Left cardiac atrium (tissue), 4 donors: ENCODE measurements around the gene OXCT1. TPM values are rescaled to one million over a fixed set of nuclear protein-coding genes. Genes with fewer than 3 reads are reported as not detected.

Source experiments
- ATAC-seq, 2 donors: fragments of 200-7000 bp; cut with Tn5 transposase; one replicate each; pipeline ENCODE4 v1.9.1; 2020; ENCODE audit warnings: mild to moderate bottlenecking in 2 of 2, moderate library complexity in 2 of 2
- DNase-seq: peaks from one replicate; pipeline ENCODE4 v3.0.0-alpha.2; 2020
- intact Hi-C, 2 donors: fragments of 100-400 bp; cut with DNase I; formaldehyde crosslinking; loops; one replicate each; pipeline versions ENCODE4 v1.14.1 to v1.15.1; 2022 to 2023
- total RNA-seq, 2 donors: library from RNA; stranded (reverse); fragmentation: NEBNext Ultra II Directional; extraction: Animal tissue kit (Norgen Biotek cat#: 25700); gene quantifications; one replicate each; pipeline ENCODE4 v1.2.1, GENCODE V29; 2021
- donor health status: DM: no; HTN: yes; CAD: no.
- donor health status: DM: no; HTN: yes; CAD: no; lungs with severe emphysema.
- donor health status: DM: yes; HTN: yes; CAD: no.
- donor health status: Dilated cardiomyopathy.

The OXCT1 gene
- total RNA-seq, 2 donors from 2014 or later = 80.2 to 116 TPM

GRCh38 chr5:41795125-41795524 is 75.1 kb downstream of the OXCT1 start:
- DNase-seq (no peak), ATAC-seq (peak in 1 of 2 donors; percentile 11)
- intact Hi-C loops = no loop called here

- DNase-seq = peak; percentile 20
- peak; percentile 84 to 98 for ATAC-seq
- intact Hi-C loops = no loop called here
These were observed 75.8 kb downstream of the OXCT1 start for GRCh38 chr5:41794471-41794870.

- no peak for ATAC-seq
- intact Hi-C loops = no loop called here
- no peak for DNase-seq
These were observed 77.0 kb downstream of the OXCT1 start for GRCh38 chr5:41793141-41793770.

DNA sequence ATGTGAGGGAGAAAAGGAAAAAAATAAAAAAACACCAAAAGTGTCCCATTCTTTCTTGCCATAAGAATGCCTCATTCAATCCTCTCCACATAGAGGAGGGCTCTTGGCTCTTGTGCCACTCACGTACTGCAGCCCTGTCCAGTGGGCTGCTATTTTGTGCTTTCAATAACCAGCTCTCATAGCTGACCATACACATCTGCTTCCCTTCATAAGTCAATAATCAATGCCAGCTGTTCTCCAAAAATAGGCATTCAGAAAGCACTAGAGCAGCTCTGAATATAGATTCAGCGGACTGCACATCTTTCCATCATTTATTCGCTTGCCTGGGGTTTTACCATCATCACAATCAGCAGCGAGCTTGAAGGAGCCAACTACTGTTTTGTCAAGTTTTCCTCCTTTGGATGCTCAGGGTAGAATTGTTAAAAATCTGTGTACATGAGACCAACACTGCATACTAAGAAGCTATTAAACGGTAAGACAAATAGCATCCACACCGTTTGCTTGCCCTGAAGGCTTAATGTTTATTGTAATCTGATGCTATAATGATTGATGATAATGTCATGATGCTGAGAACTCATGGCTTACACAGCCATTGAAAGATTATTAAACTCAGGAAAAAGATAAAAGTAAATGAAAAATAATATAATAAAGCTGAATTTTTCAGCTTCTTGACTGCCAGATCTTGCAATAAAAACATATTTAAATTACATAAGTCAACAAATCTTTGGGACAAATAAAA is 80.0 kb downstream of the OXCT1 start:
- intact Hi-C loops = no loop called here
- DNase-seq = no peak
- ATAC-seq = no peak

GRCh38 chr5:41789434-41789833 is 80.8 kb downstream of the OXCT1 start:
- ATAC-seq = no peak
- DNase-seq = no peak
- intact Hi-C loops = no loop called here

DNA sequence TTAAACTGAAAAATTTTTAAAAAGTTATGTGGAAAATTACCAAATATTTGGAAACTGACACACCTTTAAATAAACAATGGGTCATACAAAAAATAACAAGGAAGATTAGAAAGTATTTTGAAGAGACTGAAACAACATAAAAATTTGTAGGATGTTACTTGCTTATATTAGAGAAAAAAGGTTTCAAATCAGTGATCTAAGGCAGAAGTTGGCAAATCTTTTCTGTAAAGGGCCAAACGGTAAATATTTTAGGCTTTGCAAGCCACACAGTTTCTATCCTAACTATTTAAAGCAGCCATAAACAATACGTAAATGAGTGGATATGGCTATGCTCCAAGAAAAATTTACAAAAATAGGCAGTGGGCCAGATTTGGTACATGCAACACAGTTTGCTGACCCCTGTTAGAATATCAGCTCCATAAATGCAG is 81.3 kb downstream of the OXCT1 start:
- DNase-seq (no peak), ATAC-seq (peak in 1 of 2 donors; percentile 41)
- intact Hi-C loops = no loop called here

- intact Hi-C loops = no loop called here
- ATAC-seq (no peak), DNase-seq (no peak)
These were observed 83.0 kb downstream of the OXCT1 start for GRCh38 chr5:41787265-41787664.

DNA sequence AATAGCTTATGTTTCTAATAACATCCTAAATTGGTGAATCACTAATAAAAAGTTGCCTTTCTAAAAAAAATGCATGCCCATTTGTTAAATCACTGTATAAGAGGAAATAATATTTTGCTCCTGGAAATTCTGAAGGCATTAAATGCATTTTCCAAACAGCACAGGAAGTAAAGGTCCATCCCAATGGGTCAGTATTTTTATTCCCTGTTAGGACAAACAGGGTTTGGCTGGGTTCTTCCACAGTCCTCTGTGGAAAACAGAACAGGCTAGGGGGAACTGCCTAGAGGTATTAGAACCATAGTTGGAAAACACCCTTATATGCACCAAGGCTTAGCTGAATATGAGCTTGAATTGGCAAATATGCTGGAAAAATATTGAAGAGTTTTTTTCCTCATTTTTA is 85.2 kb downstream of the OXCT1 start:
- intact Hi-C loops = no loop called here
- no peak for ATAC-seq
- DNase-seq = no peak

DNA sequence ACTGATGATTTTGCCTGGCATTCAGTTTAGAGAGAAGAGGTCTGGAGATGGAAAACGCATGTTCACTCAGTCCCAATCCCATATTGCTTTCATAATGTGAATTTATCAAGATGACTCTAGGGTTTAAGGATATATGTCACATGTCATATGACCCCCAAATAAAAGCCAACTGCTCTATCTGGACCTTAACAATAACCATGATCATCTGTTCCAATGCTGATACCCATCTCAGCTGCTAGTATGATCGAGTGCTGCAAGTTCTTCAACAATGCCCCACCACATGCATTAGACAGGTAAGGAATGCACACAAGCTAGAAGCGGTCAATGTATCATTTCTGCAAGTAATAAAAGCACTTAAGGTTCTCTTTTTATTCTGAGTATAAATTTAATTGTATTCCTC is 91.8 kb downstream of the OXCT1 start:
- intact Hi-C loops = no loop called here
- ATAC-seq = no peak
- no peak for DNase-seq

DNA sequence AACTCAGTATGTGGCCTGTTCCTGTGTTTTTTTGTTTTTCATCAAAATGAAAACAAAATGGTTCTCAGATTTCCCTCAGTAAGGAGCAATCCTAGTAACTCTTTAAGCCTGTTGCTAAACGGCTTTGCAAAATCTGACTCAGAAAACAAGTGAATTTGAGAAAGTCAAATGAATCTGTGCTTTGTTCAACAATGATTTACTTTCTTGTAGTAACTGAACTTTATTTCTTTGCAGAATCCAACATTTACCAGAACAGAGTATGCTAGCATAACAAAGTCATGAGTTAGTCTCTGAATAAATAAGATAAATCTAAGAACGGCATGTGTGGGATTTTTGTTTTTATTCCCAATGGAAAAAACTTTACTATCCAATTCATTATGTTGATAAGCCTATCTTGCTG is 93.8 kb downstream of the OXCT1 start:
- DNase-seq (no peak), ATAC-seq (peak in 1 of 2 donors; percentile 84)

DNA sequence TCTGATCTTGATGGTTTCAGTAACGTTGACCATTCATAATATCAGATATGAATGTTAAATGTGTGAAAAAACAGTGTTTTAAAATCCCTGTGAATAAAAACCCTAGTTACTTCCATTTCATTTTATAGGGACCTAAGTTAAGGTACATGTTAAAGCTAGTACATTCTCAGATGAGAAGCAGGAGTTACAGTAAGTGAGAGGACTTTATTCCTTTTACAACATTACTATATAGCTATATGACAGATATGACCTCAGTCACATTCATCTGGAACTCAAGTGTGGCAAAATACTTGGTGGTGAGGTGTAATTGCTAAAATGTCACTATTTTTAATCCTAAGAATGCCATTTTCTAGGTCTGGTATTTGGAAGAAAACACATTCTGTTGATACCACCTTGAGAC is 96.4 kb downstream of the OXCT1 start:
- DNase-seq (no peak), ATAC-seq (no peak)
- intact Hi-C loops = no loop called here

More for the DNA sequence above, 93.8 kb downstream of the OXCT1 start:
- intact Hi-C loops = no loop called here

- DNase-seq = no peak
- intact Hi-C loops = no loop called here
- no peak for ATAC-seq
These were observed 97.3 kb downstream of the OXCT1 start for GRCh38 chr5:41772785-41773442.

GRCh38 chr5:41772056-41772455 is 98.2 kb downstream of the OXCT1 start:
- ATAC-seq = no peak
- no peak for DNase-seq
- intact Hi-C loops = no loop called here

DNA sequence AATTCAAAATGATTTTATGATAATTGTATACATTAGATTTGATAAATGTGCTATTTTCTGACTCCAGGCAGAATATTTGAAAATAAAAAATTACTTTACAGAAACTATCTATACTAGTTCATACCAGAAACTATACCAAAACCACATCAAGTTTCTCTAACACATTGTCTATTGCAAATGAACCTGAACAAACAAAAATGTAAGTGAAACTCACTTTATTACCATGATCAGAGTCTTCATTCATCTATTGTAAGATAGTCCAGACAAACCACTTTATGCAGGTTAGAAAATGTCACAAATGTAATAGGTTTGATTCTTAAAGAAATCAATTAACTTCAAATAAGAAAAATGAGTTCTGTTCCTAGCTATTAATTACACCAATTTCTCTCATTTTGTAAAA is 99.4 kb downstream of the OXCT1 start:
- intact Hi-C loops = no loop called here
- ATAC-seq (no peak), DNase-seq (no peak)

DNA sequence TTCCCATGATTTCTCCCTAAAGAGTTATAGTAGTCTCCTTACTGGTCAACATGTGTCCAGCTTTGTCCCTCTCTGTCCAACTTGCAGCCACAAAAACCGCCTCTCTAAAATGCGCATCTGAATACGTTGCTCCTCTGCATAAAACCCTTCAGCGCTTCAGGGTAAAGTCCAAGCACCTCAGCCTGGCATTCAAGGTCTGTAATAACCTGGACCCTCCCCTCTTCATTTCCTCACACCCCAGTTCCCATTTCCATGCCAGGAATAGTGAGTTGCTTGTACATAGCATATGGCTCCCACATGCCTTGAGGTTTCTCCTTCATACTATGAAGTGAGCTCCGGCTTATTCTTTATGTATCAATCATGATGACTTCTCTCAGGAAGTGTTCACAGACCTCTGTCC is 101.5 kb downstream of the OXCT1 start:
- intact Hi-C loops = no loop called here
- DNase-seq (no peak), ATAC-seq (no peak)

DNA sequence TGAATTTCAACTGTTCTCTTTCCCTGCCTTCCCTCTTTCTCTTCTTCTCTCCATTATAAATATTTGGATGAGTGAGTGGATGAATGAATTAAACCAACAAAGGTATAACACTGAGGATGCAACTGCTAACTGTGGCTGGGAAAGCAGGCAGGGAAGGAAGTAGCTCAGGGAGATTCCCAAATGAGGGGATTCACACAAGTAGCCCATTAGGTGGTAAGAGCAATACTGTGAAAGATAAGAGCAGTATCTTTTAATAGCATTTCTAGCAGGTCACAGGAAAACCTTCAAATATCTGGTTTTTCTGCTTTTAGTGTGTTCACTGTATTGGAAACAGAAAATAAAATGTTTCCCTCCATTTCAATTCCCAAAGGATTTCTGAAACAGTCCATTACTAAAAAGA is 105.6 kb downstream of the OXCT1 start:
- ATAC-seq = no peak
- intact Hi-C loops = no loop called here

DNA sequence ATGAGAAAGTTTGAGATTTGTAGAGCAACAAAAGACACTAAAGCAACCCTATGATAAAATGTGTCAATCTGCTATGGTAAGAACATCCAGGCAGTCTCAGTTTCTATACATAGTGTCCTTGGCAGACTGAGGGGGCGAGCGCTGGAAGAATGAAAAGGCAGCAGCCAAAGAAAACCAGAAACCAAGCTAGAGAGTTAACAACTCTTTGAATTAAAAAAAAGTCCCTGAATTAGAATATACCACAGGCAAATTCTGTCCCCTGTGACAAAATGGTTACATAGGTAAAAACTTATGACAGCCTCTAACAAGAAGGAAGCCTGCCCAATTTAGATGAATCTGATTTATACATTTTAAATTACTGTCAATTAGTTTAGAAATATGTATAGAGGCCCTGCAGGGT is 106.7 kb downstream of the OXCT1 start:
- DNase-seq (no peak), ATAC-seq (no peak)
- intact Hi-C loops = no loop called here

More for the DNA sequence above, 105.6 kb downstream of the OXCT1 start:
- no peak for DNase-seq

DNA sequence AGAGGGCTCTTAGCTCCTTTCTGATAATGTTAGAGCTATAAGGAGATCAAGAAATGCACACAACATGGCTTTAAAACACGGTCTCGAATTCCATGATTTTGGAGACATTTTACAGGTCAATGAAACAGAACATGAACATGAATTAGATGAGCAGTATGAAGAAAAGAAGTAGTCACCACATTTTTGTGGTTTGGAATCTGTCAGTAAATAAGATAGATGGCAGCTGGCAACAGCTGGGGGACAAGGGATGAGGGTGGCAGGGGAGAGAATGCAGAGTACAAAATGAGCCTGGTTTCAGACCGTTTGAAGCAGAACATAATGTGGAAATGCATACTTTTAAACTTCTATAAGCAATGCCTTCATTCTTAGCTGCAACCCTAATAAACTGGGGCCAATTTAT is 107.1 kb downstream of the OXCT1 start:
- DNase-seq (no peak), ATAC-seq (peak in 1 of 2 donors; percentile 79)
- intact Hi-C loops = no loop called here

GRCh38 chr5:41762426-41762825 is 107.8 kb downstream of the OXCT1 start:
- intact Hi-C loops = no loop called here
- peak in 1 of 2 donors; percentile 43 for ATAC-seq
- no peak for DNase-seq

DNA sequence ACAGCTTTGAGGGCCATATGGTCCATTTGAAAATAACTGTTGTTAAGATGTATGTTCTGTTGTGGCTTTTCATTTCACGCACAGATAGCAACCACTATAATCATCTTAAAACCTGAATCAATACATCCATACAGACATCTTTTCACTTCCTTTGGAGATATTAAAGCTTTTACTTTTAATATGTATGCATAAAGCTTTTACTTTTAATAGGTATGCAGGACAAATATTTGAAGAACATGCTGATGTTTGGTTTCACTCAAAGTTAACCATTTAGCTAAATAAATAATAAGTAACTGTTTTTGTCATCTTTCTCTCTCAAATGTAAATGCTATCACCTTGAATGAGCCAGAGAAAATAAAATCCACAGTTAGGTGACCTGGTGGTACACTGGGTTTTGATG is 108.6 kb downstream of the OXCT1 start:
- intact Hi-C loops = no loop called here
- no peak for DNase-seq
- no peak for ATAC-seq

GRCh38 chr5:41755705-41756104 is 114.5 kb downstream of the OXCT1 start:
- no peak for ATAC-seq
- intact Hi-C loops = no loop called here

More at GRCh38 chr5:41755705-41756104, 114.5 kb downstream of the OXCT1 start:
- DNase-seq = no peak
